GM10266 (cell line): Measurements from ENCODE around the gene OR5D13.

Experiments
- DNase-seq: peaks from one replicate; pipeline ENCODE4 v3.0.0; 2012; ENCODE audit errors: extremely low spot score
- CTCF ChIP-seq: IDR thresholded peaks from 2 replicates; pipeline ENCODE4 v1.5.1; 2012; ENCODE audit warnings: mild to moderate bottlenecking, low read depth; ENCODE audit not compliant: control insufficient read depth, insufficient read depth; ENCODE audit errors: missing control alignments

OR5D13 gene

GRCh38 chr11:55773138-55773537 lies at the start of gene OR5D13:
Gene OR5D13, plus strand, starts transcription at chr11:55773438. Its CDS starts 0 bp downstream, at chr11:55773438.
- TF ChIP-seq CTCF: no peak
- no peak for DNase-seq

- DNase-seq: no peak
Measured at GRCh38 chr11:55726715-55727324, 46.4 kb upstream of the OR5D13 start.

GRCh38 chr11:55732936-55733335 lies 40.3 kb upstream of the OR5D13 start:
- DNase-seq: no peak
- no peak for TF ChIP-seq CTCF

More at GRCh38 chr11:55726715-55727324, 46.4 kb upstream of the OR5D13 start:
- TF ChIP-seq CTCF: no peak

GRCh38 chr11:55791606-55792005 lies 18.4 kb downstream of the OR5D13 start:
- DNase-seq: no peak

GRCh38 chr11:55793321-55793720 lies 20.1 kb downstream of the OR5D13 start:
- no peak for DNase-seq
- no peak for TF ChIP-seq CTCF

More at GRCh38 chr11:55791606-55792005, 18.4 kb downstream of the OR5D13 start:
- TF ChIP-seq CTCF: no peak

- DNase-seq: no peak
- TF ChIP-seq CTCF: no peak
Measured at GRCh38 chr11:55795256-55795655, 22.0 kb downstream of the OR5D13 start, which contains the start of gene OR5D14. Gene OR5D14, plus strand, starts transcription at chr11:55795556. Its CDS starts 0 bp downstream, at chr11:55795556.

GRCh38 chr11:55806248-55806647 lies 33.0 kb downstream of the OR5D13 start:
- no peak for DNase-seq
- TF ChIP-seq CTCF: no peak
